ENCODE measurements around the gene CD48.

The CD48 gene

GRCh38 chr1:160675641-160676410, 35.8 kb downstream of the CD48 start:
- no peak for DNase-seq

DNA sequence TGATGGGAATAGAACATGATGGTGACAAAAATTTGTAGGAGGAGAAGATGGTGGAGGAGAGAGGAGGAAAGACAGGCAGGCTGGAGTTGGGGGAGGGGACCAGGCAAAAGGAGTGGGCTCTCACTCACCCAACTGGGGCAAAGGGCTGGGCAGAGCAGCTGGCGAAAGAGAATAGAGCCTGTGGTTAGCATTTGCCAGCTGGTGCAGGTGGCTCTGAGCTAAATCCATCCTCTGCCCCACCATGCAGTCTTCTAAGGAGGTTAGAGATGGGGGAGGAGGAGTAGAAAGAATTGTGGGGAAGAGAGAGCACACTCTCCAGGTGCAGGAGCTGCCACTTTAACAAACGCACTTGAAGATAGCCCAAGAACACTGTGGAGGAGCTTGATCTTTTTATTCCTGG, 37.2 kb downstream of the CD48 start:
- no peak for DNase-seq

DNA sequence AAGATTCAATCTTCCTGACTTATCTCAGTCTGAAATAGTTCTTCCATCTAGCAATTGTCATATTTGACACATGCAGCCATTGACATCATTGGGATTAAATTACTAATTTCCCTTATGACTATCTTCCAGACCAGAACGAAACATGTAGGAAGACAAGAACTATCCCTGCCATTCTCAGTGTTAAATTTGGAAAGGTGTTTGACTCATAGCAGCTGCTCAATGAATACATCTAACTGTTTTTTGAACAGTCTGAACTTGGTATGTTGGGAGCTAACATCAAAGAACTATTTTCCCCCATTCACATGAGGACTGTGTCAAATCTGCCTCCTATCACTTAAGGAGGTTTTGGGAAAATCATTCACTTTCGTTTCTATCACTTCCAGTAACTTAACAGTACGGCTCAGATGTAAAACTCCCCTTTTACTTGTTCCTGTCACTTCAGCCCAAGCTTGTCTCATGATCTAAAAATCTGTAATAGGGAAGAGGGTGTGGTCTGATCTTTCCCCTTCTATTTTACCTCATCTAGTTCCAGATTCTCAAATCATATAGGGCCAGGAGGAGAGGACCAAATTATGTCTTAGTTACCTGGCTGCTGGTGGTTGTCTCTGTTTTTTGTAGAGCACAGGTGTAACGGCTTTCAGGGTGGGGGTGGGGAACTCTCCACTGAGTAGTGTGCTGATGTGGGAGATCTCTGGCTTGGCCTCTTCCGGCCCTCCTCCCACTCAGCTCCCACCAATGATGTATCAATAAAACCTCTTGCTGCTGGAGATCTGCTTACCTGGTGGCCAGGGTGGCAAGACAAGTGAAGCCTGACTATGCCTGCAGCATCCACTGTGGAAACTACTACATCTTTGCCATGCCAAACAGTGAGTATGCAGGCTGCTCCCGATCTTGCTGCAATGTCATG, 38.6 kb downstream of the CD48 start:
- DNase-seq: no peak

DNA sequence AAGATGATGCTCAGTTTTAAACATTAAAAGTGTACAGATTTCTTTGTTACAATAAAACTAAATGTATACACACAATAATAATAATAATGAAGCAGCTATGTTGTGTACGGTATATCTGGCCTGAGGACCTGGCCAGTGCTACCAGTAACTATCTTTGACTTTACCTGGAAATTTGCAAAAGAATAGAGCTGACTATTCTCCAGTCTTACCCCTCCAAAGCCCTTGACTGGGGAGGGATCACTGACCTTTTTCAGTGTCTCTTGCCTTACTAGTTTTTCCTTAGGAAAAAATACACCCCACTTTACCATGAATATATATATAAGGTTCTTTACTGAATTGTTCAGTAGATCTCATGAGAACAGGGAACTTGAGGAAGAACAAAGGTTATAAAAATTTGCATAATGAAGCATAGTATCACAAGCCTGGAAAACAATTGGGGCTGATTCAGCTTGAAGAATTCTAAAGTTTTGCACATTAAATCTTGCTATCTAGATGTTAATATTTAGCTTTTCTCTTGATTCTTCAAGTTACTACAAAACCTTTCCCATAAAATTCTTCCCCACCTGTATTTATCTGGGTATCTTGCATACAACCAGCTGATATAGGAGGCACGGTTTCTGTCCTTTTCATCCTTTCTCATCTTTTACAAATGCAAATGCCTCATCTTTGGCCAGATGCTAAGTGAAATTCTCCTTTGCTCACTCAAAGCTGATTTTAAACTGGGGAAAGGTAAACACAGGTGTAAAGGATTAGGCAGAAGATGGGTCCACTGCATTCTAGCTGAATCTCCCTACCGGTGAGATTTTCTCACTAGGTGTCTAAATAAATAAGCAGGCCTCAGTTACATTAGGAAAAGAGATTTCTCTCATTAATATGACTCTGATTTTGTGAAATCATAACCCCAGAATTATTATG, 39.8 kb downstream of the CD48 start:
- DNase-seq: no peak

GRCh38 chr1:160670701-160671100, 40.9 kb downstream of the CD48 start:
- DNase-seq: no peak

- no peak for DNase-seq
Observed at GRCh38 chr1:160669802-160670201, 41.8 kb downstream of the CD48 start.

DNA sequence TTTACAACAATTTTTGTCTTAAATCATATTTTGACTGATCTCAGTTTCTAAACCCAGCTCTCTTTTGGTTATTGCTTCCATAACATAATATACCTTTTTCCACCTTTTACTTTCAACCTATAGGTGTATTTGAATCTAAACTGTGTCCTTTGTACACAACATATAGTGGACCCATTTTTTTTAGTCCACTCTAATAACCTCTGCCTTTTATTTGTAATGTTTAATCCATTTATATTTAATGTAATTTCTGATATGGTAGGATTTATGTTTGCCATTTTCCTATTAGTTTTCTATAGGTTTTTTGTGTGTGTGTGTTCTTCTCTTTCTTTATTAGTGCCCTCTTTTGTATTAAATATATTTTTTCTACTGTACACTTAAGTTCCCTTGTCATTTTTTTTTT, 42.3 kb downstream of the CD48 start:
- no peak for DNase-seq

GRCh38 chr1:160667896-160668295, 43.7 kb downstream of the CD48 start:
- DNase-seq: no peak

DNA sequence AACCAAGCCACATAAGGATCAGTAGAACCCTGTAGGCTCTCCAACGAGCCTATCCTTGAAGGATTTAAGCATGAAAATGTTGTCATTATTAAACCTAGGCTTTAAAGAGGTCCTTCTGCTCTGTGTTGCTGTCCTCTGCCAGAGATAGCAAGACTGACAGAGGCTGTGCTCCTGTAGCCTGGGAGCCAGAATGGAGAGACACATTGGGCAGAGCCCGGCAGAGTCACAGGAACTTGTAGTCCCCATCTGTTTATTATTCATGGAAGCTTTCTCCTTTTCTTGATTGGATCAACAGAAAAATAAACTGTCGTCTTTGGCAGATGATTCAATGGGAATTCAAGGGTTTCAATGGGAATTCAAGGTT, 45.6 kb downstream of the CD48 start:
- no peak for DNase-seq

- no peak for DNase-seq
Observed at GRCh38 chr1:160665330-160666078, 46.1 kb downstream of the CD48 start.

- DNase-seq: no peak
Observed at GRCh38 chr1:160664573-160665051, 47.0 kb downstream of the CD48 start.

DNA sequence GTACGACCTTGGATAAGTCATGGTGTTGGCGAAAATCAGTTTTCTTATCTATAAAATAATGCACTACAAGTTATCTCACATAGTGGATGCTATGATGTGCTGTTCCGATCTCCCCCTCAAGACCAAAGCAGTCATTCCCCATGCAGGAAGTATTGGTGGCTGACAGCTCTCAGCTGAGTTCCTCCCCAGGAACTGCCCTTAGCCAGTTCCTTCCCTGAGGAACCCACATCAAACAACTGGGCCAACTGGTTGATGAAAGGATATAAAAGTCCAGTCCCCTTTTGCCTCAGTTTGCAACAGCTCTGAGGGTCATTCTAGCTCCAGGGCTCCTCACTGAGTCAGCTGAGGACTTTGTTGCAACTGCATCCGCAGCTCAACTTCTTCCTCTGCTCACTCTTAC, 48.7 kb downstream of the CD48 start:
- no peak for DNase-seq

DNA sequence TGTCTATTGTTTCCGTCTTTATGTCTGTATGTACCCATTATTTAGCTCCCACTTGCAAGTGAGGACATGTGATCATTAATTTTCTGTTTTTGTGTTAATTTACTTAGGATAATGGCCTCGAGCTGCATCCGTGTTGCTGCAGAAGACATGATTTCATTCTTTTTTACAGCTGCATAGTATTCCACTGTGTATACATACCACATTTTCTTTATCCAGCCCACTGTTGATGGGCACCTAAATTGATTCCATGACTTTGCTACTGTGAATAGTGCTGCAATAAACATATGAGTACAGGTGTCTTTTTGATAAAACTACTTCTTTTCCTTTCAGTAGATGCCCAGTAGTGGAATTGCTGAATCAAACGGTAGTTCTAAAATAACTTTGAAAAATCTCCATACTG, 52.1 kb downstream of the CD48 start:
- no peak for DNase-seq

DNA sequence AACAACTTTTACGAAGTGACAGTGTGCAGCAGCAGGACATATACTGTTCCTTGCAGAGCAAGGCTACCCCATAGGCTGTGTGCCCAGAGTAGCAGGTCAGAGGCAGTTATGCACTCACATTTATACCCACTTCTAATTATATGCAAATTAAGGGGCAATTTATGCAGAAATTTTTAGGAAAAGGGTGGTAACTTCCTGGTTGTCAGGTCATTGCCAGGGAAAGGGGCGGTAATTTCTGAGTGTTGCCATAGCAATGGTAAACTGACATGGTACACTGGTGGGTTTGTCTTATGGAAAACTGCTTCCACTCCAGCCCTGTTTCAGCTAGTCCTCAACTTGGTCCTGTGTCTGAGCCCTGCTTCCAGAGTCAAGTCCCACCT, 52.8 kb downstream of the CD48 start:
- DNase-seq: no peak

- DNase-seq: no peak
Observed at GRCh38 chr1:160658162-160658813, 53.3 kb downstream of the CD48 start.

GRCh38 chr1:160657250-160657781, 54.3 kb downstream of the CD48 start:
- DNase-seq: no peak

GRCh38 chr1:160656737-160657136, 54.9 kb downstream of the CD48 start:
- DNase-seq: no peak

DNA sequence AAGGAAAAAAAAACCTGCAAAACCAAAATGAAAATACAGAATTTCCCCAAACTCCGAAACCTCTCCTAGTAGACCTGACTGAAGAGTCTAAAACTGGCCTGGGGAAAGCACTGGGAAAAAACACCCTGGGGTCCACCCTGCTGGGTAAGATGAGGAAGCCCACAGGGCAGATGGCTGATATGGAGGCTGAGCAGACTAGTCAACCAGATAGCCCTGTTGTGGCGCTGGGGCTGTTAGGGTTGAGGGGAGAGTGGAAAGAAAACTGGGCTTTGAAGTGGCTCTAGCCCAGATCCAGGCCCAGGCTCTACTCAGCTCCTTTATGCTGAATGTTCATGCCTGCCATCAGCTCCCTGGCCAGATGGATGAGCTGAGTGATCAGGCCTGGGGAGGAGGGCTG, 58.0 kb downstream of the CD48 start:
- no peak for DNase-seq

DNA sequence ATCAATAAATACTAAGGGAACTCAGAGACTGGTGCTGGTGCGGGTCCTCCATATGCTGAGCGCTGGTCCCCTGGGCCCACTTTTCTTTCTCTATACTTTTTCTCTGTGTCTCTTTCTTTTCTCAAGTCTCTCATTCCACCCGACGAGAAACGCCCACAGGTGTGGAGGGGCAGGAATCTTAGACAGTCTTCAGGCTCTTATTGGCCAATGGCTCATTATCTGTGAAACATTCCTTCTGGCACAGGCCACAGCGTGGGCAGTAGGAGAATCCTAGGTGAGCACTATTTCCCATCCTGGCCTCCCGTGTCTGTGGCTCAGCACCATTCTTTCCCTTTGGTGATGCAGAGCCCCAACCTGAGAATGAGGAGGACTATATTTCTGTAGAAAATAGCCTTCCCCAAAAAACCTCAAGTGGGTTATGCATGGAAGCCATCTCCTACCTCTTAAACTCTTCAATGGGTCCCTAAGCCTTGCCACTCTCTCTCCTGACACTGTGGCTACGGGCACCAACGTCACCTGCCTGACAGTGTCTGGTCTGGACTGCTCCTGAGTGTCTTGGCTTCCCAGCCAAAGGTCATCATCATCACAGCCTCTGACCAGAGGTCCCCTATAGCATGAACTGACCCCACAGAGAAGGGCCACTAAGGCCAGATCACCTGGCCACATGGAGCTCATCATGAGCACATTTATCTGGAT, 58.5 kb downstream of the CD48 start:
- DNase-seq: no peak

DNA sequence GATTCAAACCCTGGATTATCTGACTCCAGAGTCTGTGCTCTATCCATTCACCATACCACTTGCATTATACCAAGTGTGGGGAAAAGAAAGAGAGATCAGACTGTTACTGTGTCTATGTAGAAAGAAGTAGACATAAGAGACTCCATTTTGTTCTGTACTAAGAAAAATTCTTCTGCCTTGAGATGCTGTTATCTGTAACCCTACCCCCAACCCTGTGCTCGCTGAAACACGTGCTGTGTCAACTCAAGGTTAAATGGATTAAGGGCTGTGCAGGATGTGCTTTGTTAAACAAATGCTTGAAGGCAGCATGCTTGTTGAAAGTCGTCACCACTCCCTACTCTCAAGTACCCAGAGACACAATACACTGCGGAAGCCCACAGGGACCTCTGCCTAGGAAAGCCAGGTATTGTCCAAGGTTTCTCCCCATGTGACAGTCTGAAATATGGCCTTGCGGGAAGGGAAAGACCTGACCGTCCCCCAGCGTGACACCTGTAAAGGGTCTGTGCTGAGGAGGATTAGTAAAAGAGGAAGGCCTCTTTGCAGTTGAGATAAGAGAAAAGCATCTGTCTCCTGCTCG, 59.5 kb downstream of the CD48 start:
- DNase-seq: peak; percentile 91
